ENCODE measurements around the gene SEC14L2.

The SEC14L2 gene

DNA sequence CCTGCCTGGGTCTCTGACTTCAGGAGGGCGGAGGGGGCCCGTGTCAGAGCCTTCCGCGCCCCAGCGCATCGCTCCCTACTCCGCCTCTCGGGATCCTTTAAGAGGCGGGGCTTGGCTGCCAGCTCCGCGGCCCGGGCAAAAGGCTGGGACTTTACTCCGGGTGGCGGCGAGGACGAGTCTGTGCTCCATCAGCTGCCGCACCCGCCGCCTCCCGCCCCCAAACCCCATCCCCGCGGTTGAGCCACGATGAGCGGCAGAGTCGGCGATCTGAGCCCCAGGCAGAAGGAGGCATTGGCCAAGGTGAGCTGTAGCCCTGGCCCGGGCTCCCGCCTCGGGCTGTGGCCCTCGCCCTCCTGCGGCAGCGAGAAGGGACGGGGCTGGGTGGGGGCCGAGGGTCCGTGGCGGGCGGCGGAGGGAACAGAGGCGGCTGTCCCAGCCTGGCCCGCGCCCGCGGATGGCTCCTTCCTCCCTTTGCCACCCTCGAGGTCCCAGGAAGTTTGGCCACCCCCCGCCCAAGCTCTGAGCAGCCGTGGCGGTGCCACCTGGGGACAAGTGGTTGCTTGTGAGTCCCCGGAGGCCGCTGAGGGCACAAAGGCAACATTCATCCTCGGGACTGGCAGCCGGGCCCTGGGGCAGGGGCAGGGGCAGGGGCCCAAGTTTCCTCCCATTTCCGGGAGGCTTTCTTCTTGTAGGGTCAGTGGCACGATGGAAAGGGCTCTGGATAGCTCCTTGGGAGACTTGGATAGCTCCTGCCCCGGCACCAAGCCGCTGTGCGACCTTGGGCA, at the start of gene SEC14L2 (continued):
- TF ChIP-seq WT1 (tag by site-specific recombination; IDR thresholded peaks at IDR 0.05) (0 out of 2 replicates have a peak, but pooled peaks have one; percentile 12), REPIN1 (tag by site-specific recombination; IDR thresholded peaks at IDR 0.05; ENCODE audit: low read depth) (no peak), ZBTB20 (tag by site-specific recombination; IDR thresholded peaks at IDR 0.05) (peak; percentile 98), ZNF555 (tag by site-specific recombination; conservative IDR thresholded peaks at IDR 0.05) (no peak), ZNF544 (tag by site-specific recombination; IDR thresholded peaks at IDR 0.05) (no peak), ZNF10 (tag by site-specific recombination; IDR thresholded peaks at IDR 0.05) (no peak), ZNF274 (IDR thresholded peaks at IDR 0.05; ENCODE audit: low read length) (no peak), ZNF274 (tag by site-specific recombination; IDR thresholded peaks at IDR 0.05; ENCODE audit: borderline replicate concordance) (no peak), ZNF404 (tag by site-specific recombination; IDR thresholded peaks at IDR 0.05) (no peak), ZNF37A (tag by site-specific recombination; IDR thresholded peaks at IDR 0.05) (no peak), ZNF510 (tag by site-specific recombination; IDR thresholded peaks at IDR 0.05; ENCODE audit: insufficient replicate concordance) (no peak), OSR2 (tag by site-specific recombination; IDR thresholded peaks at IDR 0.05) (no peak), ZNF174 (tag by site-specific recombination; IDR thresholded peaks at IDR 0.05) (no peak), ZNF138 (tag by site-specific recombination; IDR thresholded peaks at IDR 0.05; ENCODE audit: borderline replicate concordance) (no peak), ZBTB8A (tag by site-specific recombination; IDR thresholded peaks at IDR 0.05) (peak; percentile 86), ZNF140 (tag by site-specific recombination; IDR thresholded peaks at IDR 0.05) (no peak), ZFP37 (tag by site-specific recombination; IDR thresholded peaks at IDR 0.05) (no peak), MYNN (tag by site-specific recombination; IDR thresholded peaks at IDR 0.05; ENCODE audit: borderline replicate concordance) (no peak), RBAK (tag by site-specific recombination; IDR thresholded peaks at IDR 0.05) (no peak), ZNF2 (tag by site-specific recombination; IDR thresholded peaks at IDR 0.05) (no peak), ZNF416 (tag by site-specific recombination; IDR thresholded peaks at IDR 0.05) (no peak), ZNF335 (tag by site-specific recombination; conservative IDR thresholded peaks at IDR 0.05) (peak; percentile 54), IKZF3 (tag by site-specific recombination; IDR thresholded peaks at IDR 0.05) (no peak; the same call in 1 of the 2 replicates), KLF16 (tag by site-specific recombination; IDR thresholded peaks at IDR 0.05) (peak; percentile 20; the same call in 1 of the 2 replicates), ZNF548 (tag by site-specific recombination; IDR thresholded peaks at IDR 0.05) (no peak)
- TF ChIP-seq, protein P1, sequence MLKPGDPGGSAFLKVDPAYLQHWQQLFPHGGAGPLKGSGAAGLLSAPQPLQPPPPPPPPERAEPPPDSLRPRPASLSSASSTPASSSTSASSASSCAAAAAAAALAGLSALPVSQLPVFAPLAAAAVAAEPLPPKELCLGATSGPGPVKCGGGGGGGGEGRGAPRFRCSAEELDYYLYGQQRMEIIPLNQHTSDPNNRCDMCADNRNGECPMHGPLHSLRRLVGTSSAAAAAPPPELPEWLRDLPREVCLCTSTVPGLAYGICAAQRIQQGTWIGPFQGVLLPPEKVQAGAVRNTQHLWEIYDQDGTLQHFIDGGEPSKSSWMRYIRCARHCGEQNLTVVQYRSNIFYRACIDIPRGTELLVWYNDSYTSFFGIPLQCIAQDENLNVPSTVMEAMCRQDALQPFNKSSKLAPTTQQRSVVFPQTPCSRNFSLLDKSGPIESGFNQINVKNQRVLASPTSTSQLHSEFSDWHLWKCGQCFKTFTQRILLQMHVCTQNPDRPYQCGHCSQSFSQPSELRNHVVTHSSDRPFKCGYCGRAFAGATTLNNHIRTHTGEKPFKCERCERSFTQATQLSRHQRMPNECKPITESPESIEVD (tag by site-specific recombination; IDR thresholded peaks at IDR 0.05) = no peak
- TF ChIP-seq, protein P2, sequence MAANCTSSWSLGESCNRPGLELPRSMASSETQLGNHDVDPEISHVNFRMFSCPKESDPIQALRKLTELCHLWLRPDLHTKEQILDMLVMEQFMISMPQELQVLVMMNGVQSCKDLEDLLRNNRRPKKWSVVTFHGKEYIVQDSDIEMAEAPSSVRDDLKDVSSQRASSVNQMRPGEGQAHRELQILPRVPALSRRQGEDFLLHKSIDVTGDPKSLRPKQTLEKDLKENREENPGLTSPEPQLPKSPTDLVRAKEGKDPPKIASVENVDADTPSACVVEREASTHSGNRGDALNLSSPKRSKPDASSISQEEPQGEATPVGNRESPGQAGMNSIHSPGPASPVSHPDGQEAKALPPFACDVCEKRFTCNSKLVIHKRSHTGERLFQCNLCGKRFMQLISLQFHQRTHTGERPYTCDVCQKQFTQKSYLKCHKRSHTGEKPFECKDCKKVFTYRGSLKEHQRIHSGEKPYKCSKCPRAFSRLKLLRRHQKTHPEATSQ (tag by site-specific recombination; IDR thresholded peaks at IDR 0.05) = no peak
- TF ChIP-seq, protein P3, sequence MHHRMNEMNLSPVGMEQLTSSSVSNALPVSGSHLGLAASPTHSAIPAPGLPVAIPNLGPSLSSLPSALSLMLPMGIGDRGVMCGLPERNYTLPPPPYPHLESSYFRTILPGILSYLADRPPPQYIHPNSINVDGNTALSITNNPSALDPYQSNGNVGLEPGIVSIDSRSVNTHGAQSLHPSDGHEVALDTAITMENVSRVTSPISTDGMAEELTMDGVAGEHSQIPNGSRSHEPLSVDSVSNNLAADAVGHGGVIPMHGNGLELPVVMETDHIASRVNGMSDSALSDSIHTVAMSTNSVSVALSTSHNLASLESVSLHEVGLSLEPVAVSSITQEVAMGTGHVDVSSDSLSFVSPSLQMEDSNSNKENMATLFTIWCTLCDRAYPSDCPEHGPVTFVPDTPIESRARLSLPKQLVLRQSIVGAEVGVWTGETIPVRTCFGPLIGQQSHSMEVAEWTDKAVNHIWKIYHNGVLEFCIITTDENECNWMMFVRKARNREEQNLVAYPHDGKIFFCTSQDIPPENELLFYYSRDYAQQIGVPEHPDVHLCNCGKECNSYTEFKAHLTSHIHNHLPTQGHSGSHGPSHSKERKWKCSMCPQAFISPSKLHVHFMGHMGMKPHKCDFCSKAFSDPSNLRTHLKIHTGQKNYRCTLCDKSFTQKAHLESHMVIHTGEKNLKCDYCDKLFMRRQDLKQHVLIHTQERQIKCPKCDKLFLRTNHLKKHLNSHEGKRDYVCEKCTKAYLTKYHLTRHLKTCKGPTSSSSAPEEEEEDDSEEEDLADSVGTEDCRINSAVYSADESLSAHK (tag by site-specific recombination; IDR thresholded peaks at IDR 0.05) = no peak
- TF ChIP-seq, protein P4, sequence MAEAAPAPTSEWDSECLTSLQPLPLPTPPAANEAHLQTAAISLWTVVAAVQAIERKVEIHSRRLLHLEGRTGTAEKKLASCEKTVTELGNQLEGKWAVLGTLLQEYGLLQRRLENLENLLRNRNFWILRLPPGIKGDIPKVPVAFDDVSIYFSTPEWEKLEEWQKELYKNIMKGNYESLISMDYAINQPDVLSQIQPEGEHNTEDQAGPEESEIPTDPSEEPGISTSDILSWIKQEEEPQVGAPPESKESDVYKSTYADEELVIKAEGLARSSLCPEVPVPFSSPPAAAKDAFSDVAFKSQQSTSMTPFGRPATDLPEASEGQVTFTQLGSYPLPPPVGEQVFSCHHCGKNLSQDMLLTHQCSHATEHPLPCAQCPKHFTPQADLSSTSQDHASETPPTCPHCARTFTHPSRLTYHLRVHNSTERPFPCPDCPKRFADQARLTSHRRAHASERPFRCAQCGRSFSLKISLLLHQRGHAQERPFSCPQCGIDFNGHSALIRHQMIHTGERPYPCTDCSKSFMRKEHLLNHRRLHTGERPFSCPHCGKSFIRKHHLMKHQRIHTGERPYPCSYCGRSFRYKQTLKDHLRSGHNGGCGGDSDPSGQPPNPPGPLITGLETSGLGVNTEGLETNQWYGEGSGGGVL (tag by site-specific recombination; IDR thresholded peaks at IDR 0.05) = peak; percentile 27; the same call in 1 of the 2 replicates
- TF ChIP-seq, protein P5, sequence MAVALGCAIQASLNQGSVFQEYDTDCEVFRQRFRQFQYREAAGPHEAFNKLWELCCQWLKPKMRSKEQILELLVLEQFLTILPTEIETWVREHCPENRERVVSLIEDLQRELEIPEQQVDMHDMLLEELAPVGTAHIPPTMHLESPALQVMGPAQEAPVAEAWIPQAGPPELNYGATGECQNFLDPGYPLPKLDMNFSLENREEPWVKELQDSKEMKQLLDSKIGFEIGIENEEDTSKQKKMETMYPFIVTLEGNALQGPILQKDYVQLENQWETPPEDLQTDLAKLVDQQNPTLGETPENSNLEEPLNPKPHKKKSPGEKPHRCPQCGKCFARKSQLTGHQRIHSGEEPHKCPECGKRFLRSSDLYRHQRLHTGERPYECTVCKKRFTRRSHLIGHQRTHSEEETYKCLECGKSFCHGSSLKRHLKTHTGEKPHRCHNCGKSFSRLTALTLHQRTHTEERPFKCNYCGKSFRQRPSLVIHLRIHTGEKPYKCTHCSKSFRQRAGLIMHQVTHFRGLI (tag by site-specific recombination; IDR thresholded peaks at IDR 0.05) = no peak
- TF ChIP-seq, protein P6, sequence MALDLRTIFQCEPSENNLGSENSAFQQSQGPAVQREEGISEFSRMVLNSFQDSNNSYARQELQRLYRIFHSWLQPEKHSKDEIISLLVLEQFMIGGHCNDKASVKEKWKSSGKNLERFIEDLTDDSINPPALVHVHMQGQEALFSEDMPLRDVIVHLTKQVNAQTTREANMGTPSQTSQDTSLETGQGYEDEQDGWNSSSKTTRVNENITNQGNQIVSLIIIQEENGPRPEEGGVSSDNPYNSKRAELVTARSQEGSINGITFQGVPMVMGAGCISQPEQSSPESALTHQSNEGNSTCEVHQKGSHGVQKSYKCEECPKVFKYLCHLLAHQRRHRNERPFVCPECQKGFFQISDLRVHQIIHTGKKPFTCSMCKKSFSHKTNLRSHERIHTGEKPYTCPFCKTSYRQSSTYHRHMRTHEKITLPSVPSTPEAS (tag by site-specific recombination; IDR thresholded peaks at IDR 0.05) = no peak

Measured in HEK293 (cell line).